HEK293T (cell line): ENCODE results near the gene PEX26.

Experiments used
- ARNT ChIP-seq: fragments of 450-650 bp; IDR thresholded peaks from 2 replicates; pipeline ENCODE4 v1.6.1; 2017; ENCODE audit warnings: mild to moderate bottlenecking
- BHLHE40 ChIP-seq: fragments of 450-650 bp; IDR thresholded peaks from 2 replicates; pipeline ENCODE4 v1.6.1; 2016; ENCODE audit warnings: mild to moderate bottlenecking, moderate library complexity, borderline replicate concordance
- FOXA1 ChIP-seq: fragments of 450-650 bp; IDR thresholded peaks from 2 replicates; pipeline ENCODE4 v1.6.1; 2016; ENCODE audit warnings: mild to moderate bottlenecking
- FOXK2 ChIP-seq: fragments of 450-650 bp; IDR thresholded peaks from 2 replicates; pipeline ENCODE4 v1.6.1; 2016; ENCODE audit warnings: mild to moderate bottlenecking
- FOXM1 ChIP-seq: fragments of 450-650 bp; IDR thresholded peaks from 2 replicates; pipeline ENCODE4 v1.6.1; 2017; ENCODE audit warnings: mild to moderate bottlenecking, borderline replicate concordance
- HDGF ChIP-seq: fragments of 450-650 bp; IDR thresholded peaks from 2 replicates; pipeline ENCODE4 v1.6.1; 2017; ENCODE audit warnings: antibody characterized with exemption, borderline replicate concordance
- L3MBTL2 ChIP-seq: fragments of 450-650 bp; conservative IDR thresholded peaks from 2 replicates; pipeline ENCODE4 v1.6.1; 2016; ENCODE audit warnings: mild to moderate bottlenecking
- NFRKB ChIP-seq: fragments of 450-650 bp; IDR thresholded peaks from 2 replicates; pipeline ENCODE4 v1.6.1; 2016; ENCODE audit warnings: mild to moderate bottlenecking, moderate library complexity
- PKNOX1 ChIP-seq: fragments of 450-650 bp; IDR thresholded peaks from 2 replicates; pipeline ENCODE4 v1.6.1; 2016
- SP1 ChIP-seq: fragments of 450-650 bp; IDR thresholded peaks from 2 replicates; pipeline ENCODE4 v1.6.1; 2017
- SUZ12 ChIP-seq: fragments of 450-650 bp; IDR thresholded peaks from 2 replicates; pipeline ENCODE4 v1.6.1; 2016; ENCODE audit warnings: mild to moderate bottlenecking
- ZNF384 ChIP-seq: fragments of 450-650 bp; IDR thresholded peaks from 2 replicates; pipeline ENCODE4 v1.6.1; 2016

GRCh38 chr22:18110954-18111758 lies 33.4 kb downstream of the PEX26 start:
- TF ChIP-seq FOXA1, result no peak
- no peak for TF ChIP-seq SP1
- no peak for TF ChIP-seq L3MBTL2
- no peak for TF ChIP-seq ARNT
- TF ChIP-seq BHLHE40, result no peak
- no peak for TF ChIP-seq ZNF384
- TF ChIP-seq NFRKB, result no peak
- no peak for TF ChIP-seq FOXM1
- TF ChIP-seq HDGF, result no peak
- no peak for TF ChIP-seq SUZ12
- TF ChIP-seq FOXK2, result no peak
- no peak for TF ChIP-seq PKNOX1
